Adrenal gland (tissue), 12 donors: Measurements from ENCODE around the gene SNAI3. TPM values are rescaled to one million over a fixed set of nuclear protein-coding genes. Genes with fewer than 3 reads are reported as not detected.
A peak's percentile ranks its signal among the peaks of the same experiment; 100 is the strongest.

Experiments
- DNase-seq, 7 donors: peaks; one replicate each; pipeline ENCODE4 v3.0.0-alpha.2; 2019 to 2020
- H3K27ac ChIP-seq, 5 donors: fragments of 200-600 bp; sonication (generic) in 4 of 5; 1 replicate in 3 of 5; 2 replicates in 2 of 5; pipeline versions ENCODE4 v1.5.1 to v1.8.0; 2016 to 2020; ENCODE audit warnings: mild to moderate bottlenecking in 1 of 5
- H3K27me3 ChIP-seq: fragments of 200-600 bp; 2 replicates; pipeline ENCODE4 v1.8.0; 2021
- H3K36me3 ChIP-seq, 2 donors: fragments of 200-600 bp; replicated peaks in 1 of 2; 1 replicate in 1 of 2; 2 replicates in 1 of 2; pipeline versions ENCODE4 v1.5.1 to v1.8.0; 2018 to 2022
- H3K4me1 ChIP-seq, 2 donors: fragments of 200-600 bp; replicated peaks in 1 of 2; 1 replicate in 1 of 2; 2 replicates in 1 of 2; pipeline versions ENCODE4 v1.5.1 to v1.8.0; 2018 to 2021
- H3K4me3 ChIP-seq, 4 donors: fragments of 200-600 bp; sonication (generic) in 3 of 4; one replicate each; pipeline ENCODE4 v1.5.1; 2016 to 2018
- H3K9me3 ChIP-seq, 3 donors: fragments of 200-600 bp; sonication (generic) in 1 of 3; replicated peaks in 1 of 3; 1 replicate in 2 of 3; 2 replicates in 1 of 3; pipeline versions ENCODE4 v1.5.1 to v1.8.0; 2016 to 2021
- CTCF ChIP-seq, 6 experiments: fragments of 450-650 bp in 4 of 6; fragments of 200-600 bp in 2 of 6; sonication (generic) in 1 of 6; IDR thresholded peaks; 1 replicate in 5 of 6; 2 replicates in 1 of 6; pipeline versions ENCODE4 v1.5.1 to v1.8.0; 2016 to 2021; ENCODE audit warnings: antibody characterized with exemption in 6 of 6, mild to moderate bottlenecking in 2 of 6, moderate library complexity in 1 of 6
- POLR2A ChIP-seq, 2 donors: fragments of 450-650 bp; IDR thresholded peaks; one replicate each; pipeline ENCODE4 v1.6.1; 2017; ENCODE audit warnings: antibody characterized with exemption in 2 of 2, mild to moderate bottlenecking in 2 of 2, moderate library complexity in 1 of 2
- WGBS, 4 donors: extraction: QIAGEN DNeasy Blood & Tissue Kit in 2 of 4; methylation state at CpG; one replicate each; pipeline versions ENCODE4 v1.1.5 to v1.1.7; 2013 to 2017; 5-methylcytosine and 5-hydroxymethylcytosine counted together
- intact Hi-C, 2 donors: fragments of 100-400 bp; cut with DNase I; formaldehyde crosslinking; loops; one replicate each; pipeline versions ENCODE4 v1.14.1 to v1.15.0; 2022 to 2023
- polyA plus RNA-seq, 3 donors: library from polyadenylated mRNA; stranded (reverse); fragments of 200-250 nt in 2 of 3; fragments of 350-450 nt in 1 of 3; fragmentation: Illumina TruSeq in 1 of 3; extraction: RNeasy Lipid Tissue Mini Kit (QIAGEN cat#74804) in 1 of 3; gene quantifications; one replicate each; pipeline ENCODE4 v1.2.3, GENCODE V29; 2013 to 2014
- total RNA-seq, 9 donors: library from RNA; depleted of rRNA in 4 of 9; stranded (reverse); fragments of >200 nt in 4 of 9; fragments of 120-200 nt in 1 of 9; fragmentation: NEBNext Ultra II Directional in 1 of 9; extraction: Animal tissue kit (Norgen Biotek cat#: 25700) in 1 of 9; gene quantifications; one replicate each; pipeline versions ENCODE4 v1.1.0 to v1.2.4, GENCODE V29; 2013 to 2023
- donor health status: healthy with polysubstance abuse.
- donor health status: Bipolar disorder and iron deficiency.
- donor health status: DM: yes; HTN: yes; CAD: no.
- donor health status: DM: no; HTN: no; CAD: no.
- donor health status: DM: no; HTN: no; CAD: no.
- donor health status: DM: yes; HTN: yes; CAD: no.

SNAI3 gene
- total and polyA plus RNA-seq, 12 donors, result 0.06 to 2.1 (median 0.51) TPM; not detected in 2

- Histone ChIP-seq H3K27me3 (peaks cover 22% of the 10 kb centered on the region), H3K4me1 (peaks cover 6 to 7% of the 10 kb centered on the region in 2 donors), H3K4me3 (no peak overlapping the region), H3K27ac (no peak overlapping the region), H3K36me3 (no peaks in the 10 kb centered on the region), H3K9me3 (no peaks in the 10 kb centered on the region)
- WGBS, 4 donors, result 77 to 83% (median 83%) methylated on average over 19 to 33 of the region's 33 CpGs
- TF ChIP-seq POLR2A (IDR thresholded peaks at IDR 0.05), result no peak
- TF ChIP-seq CTCF (IDR thresholded peaks at IDR 0.05), result no peak
- DNase-seq, result no peak
- intact Hi-C loops, result no loop called here
Observed at GRCh38 chr16:88691129-88691813, 5.0 kb upstream of the SNAI3 start.

- no peak overlapping the region for H3K27ac ChIP-seq
- H3K27me3 ChIP-seq, result peaks cover 22% of the 10 kb centered on the region
- intact Hi-C loops, result no loop called here
Observed at GRCh38 chr16:88690341-88691128, 4.2 kb upstream of the SNAI3 start.

GRCh38 chr16:88688013-88688778, 1.9 kb upstream of the SNAI3 start:
- TF ChIP-seq CTCF (IDR thresholded peaks at IDR 0.05) (no peak), POLR2A (IDR thresholded peaks at IDR 0.05) (no peak)
- WGBS, 4 donors, result 35 to 42% (median 38%) methylated on average over 13 to 28 of the region's 28 CpGs
- no peak overlapping the region for H3K4me3 ChIP-seq

More at GRCh38 chr16:88690341-88691128, 4.2 kb upstream of the SNAI3 start:
- 76 to 84% (median 79%) methylated on average over 17 to 21 of the region's 21 CpGs for WGBS, 4 donors
- no peak for DNase-seq
- Histone ChIP-seq H3K9me3 (no peaks in the 10 kb centered on the region), H3K36me3 (no peaks in the 10 kb centered on the region), H3K4me1 (peaks cover 13% of the 10 kb centered on the region in 2 donors), H3K4me3 (no peak overlapping the region)
- no peak for TF ChIP-seq CTCF (IDR thresholded peaks at IDR 0.05)
- TF ChIP-seq POLR2A (IDR thresholded peaks at IDR 0.05), result no peak

GRCh38 chr16:88687676-88688012, 1.3 kb upstream of the SNAI3 start:
- H3K9me3 ChIP-seq, result no peaks in the 10 kb centered on the region
- no peak for DNase-seq
- peaks cover 20% of the 10 kb centered on the region for H3K27me3 ChIP-seq
- no peak overlapping the region for H3K4me3 ChIP-seq
- intact Hi-C loops, result loop anchor here in 1 of 2 donors (2.0 kb wide), 1 partner anchor 27 kb away; no protein-coding TSS in a partner anchor
- 75 to 86% (median 85%) methylated on average over 3 of the region's 3 CpGs for WGBS, 4 donors
- H3K36me3 ChIP-seq, result no peaks in the 10 kb centered on the region
- H3K4me1 ChIP-seq, result peaks cover 13 to 22% of the 10 kb centered on the region in 2 donors
- TF ChIP-seq POLR2A (IDR thresholded peaks at IDR 0.05) (no peak), CTCF (IDR thresholded peaks at IDR 0.05) (no peak)
- no peak overlapping the region for H3K27ac ChIP-seq

More at GRCh38 chr16:88688013-88688778, 1.9 kb upstream of the SNAI3 start:
- Histone ChIP-seq H3K27ac (no peak overlapping the region), H3K9me3 (no peaks in the 10 kb centered on the region), H3K36me3 (no peaks in the 10 kb centered on the region), H3K4me1 (peaks cover 13 to 22% of the 10 kb centered on the region in 2 donors), H3K27me3 (peaks cover 22% of the 10 kb centered on the region)
- intact Hi-C loops, result no loop called here
- peak in 1 of 7 donors; percentile 61 for DNase-seq
